GM18519 (cell line): ENCODE data around the gene PRR4.

Experiments used
- ATAC-seq: cut with Tn5 transposase; IDR thresholded peaks from one replicate; pipeline ENCODE4 v1.9.1; 2021; ENCODE audit warnings: mild to moderate bottlenecking, moderate library complexity; ENCODE audit not compliant: unreplicated experiment, low FRiP score

PRR4 gene

GRCh38 chr12:10802587-10802986, 46.7 kb downstream of the PRR4 start, which contains the start of gene TAS2R7:
Gene TAS2R7 (minus strand): TSS chr12:10802627. CDS start chr12:10802570, 57 bp downstream.
- ATAC-seq, result no peak

- no peak for ATAC-seq
Measured at GRCh38 chr12:10801741-10802140, 47.5 kb downstream of the PRR4 start.
